Bronchial epithelial cell (primary cell): ENCODE data around the gene RAP1GAP2. TPM values are rescaled to one million over a fixed set of nuclear protein-coding genes. Genes with fewer than 3 reads are reported as not detected.

Source experiments
- DNase-seq: peaks from one replicate; pipeline ENCODE4 v3.0.0-alpha.2; 2010; ENCODE audit warnings: low read depth
- FAIRE-seq: peaks from 2 replicates; lab custom pipeline; 2011; peaks lifted over from hg19 to GRCh38; lab: Jason Lieb, UNC
- H3K27me3 ChIP-seq: 2 replicates; pipeline ENCODE4 v1.5.1; 2011; ENCODE audit warnings: low read length; ENCODE audit not compliant: control insufficient read depth, insufficient read depth
- H3K36me3 ChIP-seq: 2 replicates; pipeline ENCODE4 v1.5.1; 2011; ENCODE audit warnings: low read length; ENCODE audit not compliant: control insufficient read depth, insufficient read depth
- H3K4me3 ChIP-seq: 2 replicates; pipeline ENCODE4 v1.5.1; 2011; ENCODE audit warnings: mild to moderate bottlenecking, low read depth, low read length, control low read depth
- total RNA-seq: library from RNA; depleted of rRNA; stranded (reverse); fragments of >200 nt; gene quantifications from 2 replicates; pipeline ENCODE4 v1.2.1, GENCODE V29; 2014
- TF ChIP-seq, protein P1 (sequence below): IDR thresholded peaks from 2 replicates; pipeline ENCODE4 v1.5.1; 2011; ENCODE audit warnings: mild to moderate bottlenecking, moderate library complexity, low read length, control low read depth, inconsistent platforms; ENCODE audit not compliant: insufficient read depth, severe bottlenecking

Gene RAP1GAP2
- total RNA-seq, 1 donor from 2014 or later, result 15.0 TPM

DNA sequence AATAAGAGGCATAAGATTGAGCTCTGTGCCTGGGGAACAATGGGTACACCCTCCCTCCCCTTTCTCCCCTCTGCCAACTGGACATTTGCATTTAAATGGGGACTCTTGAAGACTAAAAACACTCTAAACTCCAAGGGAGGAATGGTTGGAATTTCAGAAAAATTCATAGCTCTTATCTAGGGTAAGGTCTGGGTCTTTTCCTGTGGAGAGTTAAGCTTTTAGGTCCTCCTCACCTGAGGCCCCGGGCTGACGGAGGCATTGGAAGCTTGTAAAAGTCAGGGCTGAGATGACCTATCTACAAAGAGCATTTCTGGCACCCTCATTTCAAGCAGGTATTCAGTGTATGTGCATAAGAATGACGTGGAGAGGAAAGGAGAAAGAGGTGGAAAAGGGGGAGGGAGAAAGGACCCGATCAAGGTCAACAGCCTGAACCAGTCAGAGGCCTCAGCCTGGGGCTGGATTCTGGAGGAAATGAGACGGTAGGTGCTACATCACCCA, 78.0 kb downstream of the RAP1GAP2 start:
- peak; percentile 71 for DNase-seq
- TF ChIP-seq, protein P1, sequence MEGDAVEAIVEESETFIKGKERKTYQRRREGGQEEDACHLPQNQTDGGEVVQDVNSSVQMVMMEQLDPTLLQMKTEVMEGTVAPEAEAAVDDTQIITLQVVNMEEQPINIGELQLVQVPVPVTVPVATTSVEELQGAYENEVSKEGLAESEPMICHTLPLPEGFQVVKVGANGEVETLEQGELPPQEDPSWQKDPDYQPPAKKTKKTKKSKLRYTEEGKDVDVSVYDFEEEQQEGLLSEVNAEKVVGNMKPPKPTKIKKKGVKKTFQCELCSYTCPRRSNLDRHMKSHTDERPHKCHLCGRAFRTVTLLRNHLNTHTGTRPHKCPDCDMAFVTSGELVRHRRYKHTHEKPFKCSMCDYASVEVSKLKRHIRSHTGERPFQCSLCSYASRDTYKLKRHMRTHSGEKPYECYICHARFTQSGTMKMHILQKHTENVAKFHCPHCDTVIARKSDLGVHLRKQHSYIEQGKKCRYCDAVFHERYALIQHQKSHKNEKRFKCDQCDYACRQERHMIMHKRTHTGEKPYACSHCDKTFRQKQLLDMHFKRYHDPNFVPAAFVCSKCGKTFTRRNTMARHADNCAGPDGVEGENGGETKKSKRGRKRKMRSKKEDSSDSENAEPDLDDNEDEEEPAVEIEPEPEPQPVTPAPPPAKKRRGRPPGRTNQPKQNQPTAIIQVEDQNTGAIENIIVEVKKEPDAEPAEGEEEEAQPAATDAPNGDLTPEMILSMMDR, result no peak
- no peak for FAIRE-seq

DNA sequence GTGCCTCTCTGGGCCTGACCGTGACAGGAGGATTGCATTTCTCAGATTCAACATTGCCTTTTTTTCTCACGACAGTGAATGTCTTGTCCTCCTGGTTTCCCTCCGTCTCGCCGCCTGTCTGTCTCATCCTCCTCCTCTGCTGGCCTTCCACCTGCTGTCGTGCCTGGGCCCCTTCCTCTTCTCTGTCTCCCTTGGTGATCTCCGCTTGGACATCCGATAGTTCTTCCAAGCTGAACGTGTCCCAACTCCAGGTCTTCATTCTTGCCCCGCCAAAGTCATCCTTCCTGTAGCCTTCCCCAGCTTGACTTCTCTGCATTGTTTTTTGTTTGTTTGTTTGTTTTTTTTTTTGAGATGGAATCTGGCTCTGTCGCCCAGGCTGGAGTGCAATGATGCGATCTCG, 79.4 kb downstream of the RAP1GAP2 start:
- FAIRE-seq (no peak), DNase-seq (no peak)
- Histone ChIP-seq H3K27me3 (no peaks in the 10 kb centered on the region), H3K36me3 (no peaks in the 10 kb centered on the region), H3K4me3 (no peak overlapping the region)
- TF ChIP-seq, protein P1, result no peak

More for the DNA sequence above, 78.0 kb downstream of the RAP1GAP2 start:
- Histone ChIP-seq H3K4me3 (no peak overlapping the region), H3K27me3 (no peaks in the 10 kb centered on the region), H3K36me3 (no peaks in the 10 kb centered on the region)

DNA sequence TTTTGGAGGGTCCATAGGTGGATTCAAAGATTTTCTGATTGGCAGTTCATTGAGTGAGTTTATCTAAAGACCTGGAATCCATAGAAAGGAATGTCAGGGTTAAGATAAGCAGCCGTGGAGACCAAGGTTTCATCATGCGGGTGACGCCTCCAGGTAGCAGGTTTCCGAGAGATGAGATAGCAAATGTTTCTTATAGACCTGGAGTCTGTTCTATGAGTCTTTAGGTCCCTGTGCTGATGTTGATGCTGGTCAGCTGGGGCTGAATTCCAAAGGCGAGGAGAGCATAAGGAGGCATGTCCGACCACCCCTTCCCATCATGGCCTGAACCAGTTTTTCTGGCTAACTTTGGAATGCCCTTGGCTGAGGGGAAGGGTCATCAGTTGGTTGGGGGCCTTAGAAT, 80.2 kb downstream of the RAP1GAP2 start:
- FAIRE-seq (no peak), DNase-seq (no peak)
- no peaks in the 10 kb centered on the region for H3K27me3 ChIP-seq
- no peaks in the 10 kb centered on the region for H3K36me3 ChIP-seq
- no peak overlapping the region for H3K4me3 ChIP-seq
- TF ChIP-seq, protein P1, result no peak

DNA sequence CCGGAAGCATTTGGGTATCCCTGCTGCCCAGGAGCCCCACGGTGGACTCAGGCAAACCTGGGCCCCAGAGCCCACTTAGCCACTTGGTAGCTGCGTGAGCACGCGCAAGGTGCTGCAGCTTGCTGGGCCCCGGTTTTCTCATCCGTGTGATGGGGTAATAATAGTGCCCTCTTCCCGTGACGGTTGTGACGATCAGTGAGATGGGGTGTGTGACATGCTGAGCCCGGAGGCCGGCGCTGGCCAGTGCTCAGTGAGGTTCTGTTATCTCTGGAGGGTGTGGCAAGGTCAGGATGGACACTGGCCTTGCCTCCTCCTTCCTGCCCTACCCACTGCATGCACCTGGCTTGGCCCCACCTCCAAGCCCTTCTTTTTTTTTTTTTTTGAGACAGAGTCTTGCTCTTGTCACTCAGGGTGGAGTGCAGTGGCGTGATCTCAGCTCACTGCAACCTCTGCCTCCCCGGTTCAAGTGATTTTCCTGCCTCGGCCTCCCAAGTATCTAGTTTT, 82.6 kb downstream of the RAP1GAP2 start:
- FAIRE-seq, result no peak
- H3K36me3 ChIP-seq, result no peaks in the 10 kb centered on the region
- DNase-seq, result no peak
- no peaks in the 10 kb centered on the region for H3K27me3 ChIP-seq
- TF ChIP-seq, protein P1, result no peak
- H3K4me3 ChIP-seq, result no peak overlapping the region

DNA sequence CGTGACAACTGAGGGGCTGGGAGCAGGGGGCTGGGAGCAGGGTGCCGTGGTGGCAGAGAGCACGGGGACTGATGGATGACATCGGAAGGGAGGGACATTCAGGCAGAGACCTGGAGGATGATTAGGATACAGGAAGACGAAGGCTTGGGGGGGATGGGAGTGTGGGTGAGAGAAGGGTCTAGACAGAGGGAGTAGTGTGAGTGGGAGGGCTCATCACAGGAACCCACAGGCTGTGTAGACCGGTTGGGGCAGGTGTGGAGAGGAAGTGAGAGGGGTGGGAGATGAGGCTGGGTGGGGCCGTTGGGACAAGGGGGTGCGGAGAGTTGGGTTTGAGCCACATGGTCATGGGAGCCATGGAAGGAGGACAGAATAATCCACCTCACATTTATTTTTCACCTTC, 83.8 kb downstream of the RAP1GAP2 start:
- FAIRE-seq (no peak), DNase-seq (no peak)
- no peaks in the 10 kb centered on the region for H3K27me3 ChIP-seq
- no peak overlapping the region for H3K4me3 ChIP-seq
- H3K36me3 ChIP-seq, result no peaks in the 10 kb centered on the region
- TF ChIP-seq, protein P1, result no peak

DNA sequence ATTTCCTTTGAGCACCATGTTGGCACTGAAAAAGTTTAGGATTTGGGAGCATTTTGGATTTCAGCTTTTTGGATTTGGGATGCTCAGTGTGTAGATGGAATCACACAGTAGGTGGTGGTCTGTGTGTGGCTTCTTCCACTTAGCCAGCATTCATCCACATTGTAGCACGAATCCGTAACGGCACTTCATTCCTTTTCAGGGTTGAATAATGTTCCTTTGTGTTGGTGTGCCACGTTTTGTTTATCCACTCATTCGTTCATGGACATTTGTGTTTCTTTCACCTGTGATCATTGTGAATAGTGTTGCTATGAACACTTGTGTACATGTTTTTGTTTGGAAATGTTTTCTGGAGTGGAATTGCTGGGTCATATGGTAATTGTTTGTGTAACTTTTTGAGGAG, 85.1 kb downstream of the RAP1GAP2 start:
- TF ChIP-seq, protein P1, result no peak
- no peak for FAIRE-seq
- H3K4me3 ChIP-seq, result no peak overlapping the region
- no peaks in the 10 kb centered on the region for H3K36me3 ChIP-seq
- no peaks in the 10 kb centered on the region for H3K27me3 ChIP-seq
- no peak for DNase-seq
